MCF 10A (cell line): ENCODE measurements around the gene PTP4A1. TPM values are rescaled to one million over a fixed set of nuclear protein-coding genes. Genes with fewer than 3 reads are reported as not detected.

Experiments
- BruUV-seq: library from RNA; stranded (reverse); fragments of 400-500 nt; replicated peaks from 2 replicates; lab custom pipeline; 2021; lab: Mats Ljungman, UMichigan
- CTCF ChIA-PET: fragments of 300-600 bp; sonication (Branson Sonifier 250); formaldehyde crosslinking; extraction: SDS; loops from one replicate; lab custom pipeline; 2021; ENCODE audit warnings: antibody characterized with exemption, inconsistent platforms; lab: Yijun Ruan, JAX
- POLR2A ChIA-PET: fragments of 300-600, 350-650 bp; sonication (Branson Sonifier 250); formaldehyde crosslinking; extraction: SDS; loops from one replicate; lab custom pipeline; 2020; ENCODE audit warnings: antibody characterized with exemption, inconsistent platforms; lab: Yijun Ruan, JAX
- DNase-seq: peaks from one replicate; pipeline ENCODE4 v3.0.0-alpha.2; 2018; ENCODE audit not compliant: unreplicated experiment
- H3K27ac Mint-ChIP-seq: one replicate; pipeline ENCODE4 v1.8.0; 2022; ENCODE audit warnings: mild to moderate bottlenecking, low read depth, mixed read lengths; ENCODE audit not compliant: unreplicated experiment
- H3K27me3 Mint-ChIP-seq: one replicate; pipeline ENCODE4 v1.8.0; 2022; ENCODE audit warnings: mixed read lengths; ENCODE audit not compliant: insufficient read depth, unreplicated experiment
- H3K36me3 Mint-ChIP-seq: one replicate; pipeline ENCODE4 v1.8.0; 2022; ENCODE audit warnings: mild to moderate bottlenecking, moderate library complexity, mixed read lengths; ENCODE audit not compliant: insufficient read depth, unreplicated experiment
- H3K4me1 Mint-ChIP-seq: one replicate; pipeline ENCODE4 v1.8.0; 2022; ENCODE audit warnings: mixed read lengths; ENCODE audit not compliant: insufficient read depth, unreplicated experiment
- H3K4me3 Mint-ChIP-seq: one replicate; pipeline ENCODE4 v1.8.0; 2022; ENCODE audit warnings: mild to moderate bottlenecking, moderate library complexity, mixed read lengths; ENCODE audit not compliant: unreplicated experiment
- H3K9me3 Mint-ChIP-seq: one replicate; pipeline ENCODE4 v1.8.0; 2022; ENCODE audit warnings: mixed read lengths; ENCODE audit not compliant: unreplicated experiment
- intact Hi-C: fragments of 100-400 bp; cut with micrococcal nuclease; formaldehyde crosslinking; loops from 2 replicates; pipeline ENCODE4 v1.14.1; 2022
- total RNA-seq: library from RNA; stranded (reverse); gene quantifications from 2 replicates; pipeline ENCODE4 v1.2.3, GENCODE V29; 2022
- TF ChIP-seq, protein P1 (sequence below): fragments of 200-600 bp; IDR thresholded peaks from one replicate; pipeline ENCODE4 v1.8.0; 2022; ENCODE audit warnings: antibody characterized with exemption, mild to moderate bottlenecking; ENCODE audit not compliant: unreplicated experiment

The PTP4A1 gene
- total RNA-seq, 1 experiment from 2014 or later = 382 TPM

DNA sequence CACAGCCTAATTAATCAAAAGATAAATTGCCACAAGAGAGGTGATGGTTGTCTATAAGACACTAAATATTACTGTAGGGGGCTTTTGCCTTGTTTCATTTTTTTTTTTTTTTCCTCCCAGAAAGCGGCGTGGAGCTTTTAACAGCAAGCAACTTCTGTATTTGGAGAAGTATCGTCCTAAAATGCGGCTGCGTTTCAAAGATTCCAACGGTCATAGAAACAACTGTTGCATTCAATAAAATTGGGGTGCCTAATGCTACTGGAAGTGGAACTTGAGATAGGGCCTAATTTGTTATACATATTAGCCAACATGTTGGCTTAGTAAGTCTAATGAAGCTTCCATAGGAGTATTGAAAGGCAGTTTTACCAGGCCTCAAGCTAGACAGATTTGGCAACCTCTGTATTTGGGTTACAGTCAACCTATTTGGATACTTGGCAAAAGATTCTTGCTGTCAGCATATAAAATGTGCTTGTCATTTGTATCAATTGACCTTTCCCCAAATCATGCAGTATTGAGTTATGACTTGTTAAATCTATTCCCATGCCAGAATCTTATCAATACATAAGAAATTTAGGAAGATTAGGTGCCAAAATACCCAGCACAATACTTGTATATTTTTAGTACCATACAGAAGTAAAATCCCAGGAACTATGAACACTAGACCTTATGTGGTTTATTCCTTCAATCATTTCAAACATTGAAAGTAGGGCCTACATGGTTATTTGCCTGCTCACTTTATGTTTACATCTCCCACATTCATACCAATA lies 7.8 kb downstream of the PTP4A1 start:
- Mint-ChIP-seq H3K4me1 (peaks cover 4% of the 10 kb centered on the region), H3K4me3 (no peak overlapping the region), H3K27me3 (no peaks in the 10 kb centered on the region), H3K36me3 (peaks cover 96% of the 10 kb centered on the region), H3K9me3 (no peaks in the 10 kb centered on the region), H3K27ac (no peak overlapping the region)
- TF ChIP-seq, protein P1, sequence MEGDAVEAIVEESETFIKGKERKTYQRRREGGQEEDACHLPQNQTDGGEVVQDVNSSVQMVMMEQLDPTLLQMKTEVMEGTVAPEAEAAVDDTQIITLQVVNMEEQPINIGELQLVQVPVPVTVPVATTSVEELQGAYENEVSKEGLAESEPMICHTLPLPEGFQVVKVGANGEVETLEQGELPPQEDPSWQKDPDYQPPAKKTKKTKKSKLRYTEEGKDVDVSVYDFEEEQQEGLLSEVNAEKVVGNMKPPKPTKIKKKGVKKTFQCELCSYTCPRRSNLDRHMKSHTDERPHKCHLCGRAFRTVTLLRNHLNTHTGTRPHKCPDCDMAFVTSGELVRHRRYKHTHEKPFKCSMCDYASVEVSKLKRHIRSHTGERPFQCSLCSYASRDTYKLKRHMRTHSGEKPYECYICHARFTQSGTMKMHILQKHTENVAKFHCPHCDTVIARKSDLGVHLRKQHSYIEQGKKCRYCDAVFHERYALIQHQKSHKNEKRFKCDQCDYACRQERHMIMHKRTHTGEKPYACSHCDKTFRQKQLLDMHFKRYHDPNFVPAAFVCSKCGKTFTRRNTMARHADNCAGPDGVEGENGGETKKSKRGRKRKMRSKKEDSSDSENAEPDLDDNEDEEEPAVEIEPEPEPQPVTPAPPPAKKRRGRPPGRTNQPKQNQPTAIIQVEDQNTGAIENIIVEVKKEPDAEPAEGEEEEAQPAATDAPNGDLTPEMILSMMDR = no peak
- no peak for DNase-seq
- BruUV-seq = no TSS peak
- CTCF ChIA-PET = interaction anchor here (0.7 to 1.0 kb wide), 2 partner anchors 181 to 228 kb away, joined by 3 to 7 read pairs; no protein-coding TSS in a partner anchor
- POLR2A ChIA-PET = interaction anchor here (0.6 to 2.5 kb wide), 3 partner anchors 58 to 227 kb away, joined by 3 to 7 read pairs (median 4); no protein-coding TSS in a partner anchor
- intact Hi-C loops = no loop called here

DNA sequence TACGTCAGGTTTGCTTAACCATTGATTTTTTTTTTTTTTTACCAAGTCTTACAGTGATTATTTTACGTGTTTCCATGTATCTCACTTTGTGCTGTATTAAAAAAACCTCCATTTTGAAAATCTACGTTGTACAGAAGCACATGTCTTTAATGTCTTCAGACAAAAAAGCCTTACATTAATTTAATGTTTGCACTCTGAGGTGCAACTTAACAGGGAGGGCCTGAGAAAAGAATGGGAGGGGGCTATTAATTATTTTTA lies 8.4 kb downstream of the PTP4A1 start:
- DNase-seq = no peak
- peaks cover 97% of the 10 kb centered on the region for H3K36me3 Mint-ChIP-seq
- intact Hi-C loops = no loop called here
- H3K27me3 Mint-ChIP-seq = no peaks in the 10 kb centered on the region
- H3K4me1 Mint-ChIP-seq = peaks cover 4% of the 10 kb centered on the region
- no TSS peak for BruUV-seq
- TF ChIP-seq, protein P1 = no peak
- CTCF ChIA-PET = interaction anchor here (1.0 to 1.2 kb wide), 2 partner anchors 225 to 228 kb away, joined by 3 read pairs; no protein-coding TSS in a partner anchor
- no peak overlapping the region for H3K27ac Mint-ChIP-seq
- H3K4me3 Mint-ChIP-seq = no peak overlapping the region
- POLR2A ChIA-PET = interaction anchor here (0.6 to 2.5 kb wide), 2 partner anchors 151 to 228 kb away, joined by 4 to 7 read pairs; no protein-coding TSS in a partner anchor
- no peaks in the 10 kb centered on the region for H3K9me3 Mint-ChIP-seq

DNA sequence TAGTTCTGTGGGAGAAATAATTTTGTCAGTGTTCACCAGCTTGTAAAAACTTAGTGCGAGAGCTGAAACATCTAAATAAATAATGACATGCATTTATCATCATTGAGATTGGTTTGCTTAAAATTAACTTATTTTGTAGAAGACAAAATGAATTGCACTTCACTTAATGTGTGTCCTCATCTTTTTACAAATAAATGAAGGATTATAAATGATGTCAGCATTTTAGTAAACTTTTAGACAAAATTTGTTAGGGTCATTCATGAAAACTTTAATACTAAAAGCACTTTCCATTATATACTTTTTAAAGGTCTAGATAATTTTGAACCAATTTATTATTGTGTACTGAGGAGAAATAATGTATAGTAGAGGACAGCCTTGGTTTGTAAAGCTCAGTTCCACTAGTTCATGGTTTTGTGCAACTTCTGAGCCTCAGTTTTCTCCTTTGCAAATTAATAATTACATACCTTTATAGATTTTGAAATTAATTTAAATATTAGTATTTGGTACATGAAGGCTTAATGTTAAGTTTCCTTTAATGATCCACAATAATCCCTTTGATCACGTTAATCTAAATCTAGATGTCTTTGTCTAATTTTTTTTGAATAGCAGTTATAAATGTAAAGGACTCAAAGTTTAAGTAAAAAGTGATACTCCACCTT lies 9.2 kb downstream of the PTP4A1 start:
- TF ChIP-seq, protein P1 = no peak

More for the DNA sequence above, 9.2 kb downstream of the PTP4A1 start:
- ChIA-PET CTCF (interaction anchor here (0.6 to 1.2 kb wide), 4 partner anchors 16 to 844 kb away, joined by 3 to 4 read pairs (median 3); no protein-coding TSS in a partner anchor), POLR2A (interaction anchor here (0.8 to 2.5 kb wide), 2 partner anchors 11 to 229 kb away, joined by 4 to 7 read pairs; no protein-coding TSS in a partner anchor)
- Mint-ChIP-seq H3K9me3 (no peaks in the 10 kb centered on the region), H3K36me3 (peaks cover 89% of the 10 kb centered on the region), H3K27ac (no peak overlapping the region), H3K27me3 (no peaks in the 10 kb centered on the region), H3K4me3 (no peak overlapping the region), H3K4me1 (peaks cover 4% of the 10 kb centered on the region)
- intact Hi-C loops = no loop called here
- no peak for DNase-seq
- no TSS peak for BruUV-seq
